DMS 273 (cell line): ENCODE results near the gene GTF3C5.
"Not testable (repeated sequence)": the region's sequence is repeated elsewhere in the genome, so short reads cannot be mapped to it uniquely, and the experiment has no call there.

Experiments
- DNase-seq: peaks from one replicate; lab custom pipeline; 2025; ENCODE audit not compliant: unreplicated experiment; lab: John Stamatoyannopoulos, UW

GTF3C5 gene

GRCh38 chr9:133088146-133088750 lies 57.5 kb downstream of the GTF3C5 start:
- no peak for DNase-seq

GRCh38 chr9:133088756-133089155 lies 58.0 kb downstream of the GTF3C5 start:
- no peak for DNase-seq

GRCh38 chr9:133089271-133089671 lies 58.5 kb downstream of the GTF3C5 start:
- peak; percentile 73 for DNase-seq

- DNase-seq = peak; percentile 91
Measured at GRCh38 chr9:133090187-133090586, 59.4 kb downstream of the GTF3C5 start.

DNA sequence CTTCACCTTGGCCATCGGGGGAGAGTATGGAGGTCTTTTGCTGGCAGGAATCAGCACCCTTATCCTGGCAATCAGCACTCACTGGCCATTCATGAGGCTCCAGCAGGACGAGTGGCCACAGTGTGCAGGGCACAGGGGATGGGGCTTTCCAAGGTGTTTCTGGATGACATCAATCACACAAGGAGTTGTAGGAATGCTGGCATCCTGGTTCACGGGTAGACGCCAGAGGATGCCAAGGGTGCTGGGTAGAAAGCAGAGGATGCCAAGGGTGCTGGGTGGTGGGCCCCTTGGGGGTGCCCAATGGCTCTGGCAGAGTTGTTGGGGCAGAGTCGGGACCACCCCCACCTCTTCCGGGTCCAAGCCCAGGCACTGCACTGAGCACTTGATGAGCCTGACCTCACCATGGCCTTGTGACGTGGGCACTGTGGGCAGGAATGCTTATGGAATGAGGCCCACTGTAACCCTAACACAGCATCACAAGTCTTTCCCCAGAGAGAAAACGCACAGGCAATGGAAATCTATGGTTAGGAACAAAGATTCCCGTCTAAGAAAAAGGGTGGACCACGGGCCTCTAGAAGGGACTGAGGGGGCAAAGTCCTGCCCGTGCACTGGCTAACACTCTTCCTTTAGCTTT lies 60.1 kb downstream of the GTF3C5 start:
- no peak for DNase-seq

GRCh38 chr9:133094351-133094750 lies 63.6 kb downstream of the GTF3C5 start:
- not testable (repeated sequence) for DNase-seq

DNA sequence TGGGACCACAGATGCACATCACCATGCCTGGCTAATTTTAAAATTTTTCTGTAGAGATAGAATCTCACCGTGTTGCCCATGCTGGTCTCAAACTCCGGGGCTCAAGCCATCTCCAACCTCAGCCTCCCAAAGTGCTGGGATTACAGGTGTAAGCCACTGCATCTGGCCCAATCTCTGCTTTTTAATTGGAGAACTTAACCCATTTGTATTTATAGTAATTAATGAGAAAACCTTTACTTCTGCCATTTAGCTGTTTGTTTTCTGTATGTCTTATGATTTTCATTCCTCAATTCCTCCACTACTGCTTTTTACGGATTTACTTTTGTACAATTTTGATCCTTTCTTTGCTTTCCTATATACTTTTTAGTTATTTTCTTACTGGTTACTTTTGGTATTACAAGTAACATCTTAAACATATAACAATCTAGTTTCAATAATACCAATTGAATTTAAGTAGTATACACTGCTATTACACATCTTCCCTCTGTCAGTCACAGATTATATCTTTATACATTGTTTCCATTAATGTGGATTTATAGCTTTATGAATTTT lies 64.1 kb downstream of the GTF3C5 start:
- no peak for DNase-seq

DNA sequence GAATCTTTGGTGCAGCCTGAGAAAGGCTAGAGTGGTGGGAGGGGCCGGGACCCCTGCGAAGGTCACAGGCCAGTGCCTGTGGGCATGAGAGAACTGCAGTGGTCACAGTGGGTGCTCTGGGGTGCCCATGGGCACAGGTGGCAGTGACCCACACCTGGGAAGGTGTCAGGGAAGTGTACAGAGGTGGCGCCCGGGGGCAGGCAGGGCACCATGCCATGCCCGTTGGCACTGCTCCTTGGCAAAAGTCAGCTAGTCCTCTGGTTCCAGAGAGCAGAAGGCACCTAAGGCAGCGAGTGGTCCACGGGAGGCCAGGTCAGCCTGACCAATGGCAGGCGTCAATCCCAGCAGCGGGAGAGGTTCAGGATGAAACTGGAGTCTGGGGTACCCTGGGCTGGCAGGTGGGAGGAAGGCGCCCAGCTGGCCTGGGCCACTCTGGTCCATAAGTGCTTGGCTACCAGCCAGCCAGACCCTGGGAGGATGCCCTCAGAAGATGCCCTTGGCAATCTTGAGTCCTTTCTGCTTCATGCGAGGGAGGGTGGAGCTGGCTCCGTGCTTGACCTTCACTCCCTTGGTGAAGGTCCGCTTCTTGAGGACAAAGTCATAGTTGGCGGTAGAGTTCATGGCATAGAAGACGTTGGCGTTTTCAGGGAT lies 67.4 kb downstream of the GTF3C5 start:
- no peak for DNase-seq

- DNase-seq = no peak
Measured at GRCh38 chr9:133098871-133099270, 68.1 kb downstream of the GTF3C5 start.

DNA sequence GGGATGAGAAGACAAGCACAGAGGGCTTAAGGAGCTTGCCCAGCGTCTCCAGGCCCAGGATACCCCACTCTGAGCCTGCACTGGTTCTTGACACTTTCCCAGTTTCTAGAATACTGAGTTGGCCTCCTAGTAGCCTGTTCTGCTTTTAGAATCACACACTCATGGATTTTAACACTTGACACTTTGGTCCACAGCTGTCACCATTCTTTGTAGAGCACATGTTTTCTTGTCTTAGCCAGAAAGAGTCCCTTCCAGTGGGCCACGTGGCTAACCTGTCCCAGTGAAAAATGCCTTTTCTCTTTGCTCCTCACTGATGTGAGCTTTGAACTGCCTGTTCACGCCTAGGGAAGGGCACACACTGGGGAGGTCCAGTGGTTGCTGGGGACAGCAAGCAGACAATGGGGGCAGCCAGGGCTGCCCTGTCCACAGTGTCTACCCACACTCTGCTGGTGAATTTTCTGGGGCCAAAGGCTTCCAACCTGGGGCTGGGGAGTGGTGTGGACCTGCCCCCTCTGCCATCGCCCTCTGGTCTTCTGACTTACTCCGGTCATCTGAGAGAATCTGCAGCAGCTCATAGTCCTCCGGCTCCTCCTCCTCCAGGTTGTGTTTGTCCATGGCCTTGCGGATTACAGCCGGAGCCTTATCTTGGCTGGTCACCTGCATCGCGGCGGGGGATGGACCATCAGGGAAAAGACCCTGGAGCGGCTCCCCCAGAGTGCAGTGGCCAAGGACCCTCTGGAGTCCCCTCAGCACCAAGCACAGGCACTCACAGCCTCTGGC lies 69.1 kb downstream of the GTF3C5 start:
- DNase-seq = no peak

GRCh38 chr9:133100506-133101355 lies 69.9 kb downstream of the GTF3C5 start:
- DNase-seq = no peak

- DNase-seq = no peak
Measured at GRCh38 chr9:133101356-133102189, 70.8 kb downstream of the GTF3C5 start.

DNA sequence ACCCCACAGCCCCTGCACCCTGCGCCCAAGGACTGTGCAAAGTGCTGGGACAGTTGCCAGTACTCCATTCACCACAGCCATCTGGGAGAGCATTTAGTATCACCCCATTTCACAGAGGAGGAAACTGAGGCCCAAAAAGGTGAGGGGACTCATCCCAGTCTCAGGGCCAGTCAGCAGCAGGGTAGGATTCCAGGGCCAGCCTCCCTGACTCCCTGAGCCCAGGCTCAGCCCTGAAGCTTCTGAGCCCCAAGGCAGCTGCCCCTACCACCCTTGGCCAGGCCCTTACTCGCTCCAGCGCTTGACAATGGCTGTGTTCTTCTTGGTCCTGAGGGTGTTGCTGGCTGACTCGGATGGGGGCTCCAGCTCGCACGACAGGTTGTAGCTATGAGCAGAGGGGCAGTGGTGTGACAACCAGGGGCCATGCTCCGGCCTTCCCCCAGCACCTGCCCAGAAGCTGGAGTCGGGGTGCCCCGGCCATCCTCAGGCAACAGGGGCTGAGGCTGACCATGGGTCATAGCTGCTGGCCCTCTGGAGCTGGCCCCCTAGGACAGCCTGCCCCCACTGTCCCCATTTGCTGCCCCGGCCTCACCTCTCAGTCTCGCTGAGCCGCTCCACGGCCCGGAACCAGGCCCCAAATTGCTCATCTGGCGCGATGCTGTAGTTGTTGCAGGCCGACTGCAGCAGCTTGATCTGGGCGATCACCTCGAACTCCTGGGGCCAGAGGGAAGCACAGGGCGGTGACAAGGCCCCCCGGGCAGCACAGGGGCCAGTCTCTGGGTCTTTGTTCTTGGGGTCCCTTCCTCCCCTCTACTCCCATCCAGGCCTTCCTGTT lies 71.6 kb downstream of the GTF3C5 start:
- no peak for DNase-seq

DNA sequence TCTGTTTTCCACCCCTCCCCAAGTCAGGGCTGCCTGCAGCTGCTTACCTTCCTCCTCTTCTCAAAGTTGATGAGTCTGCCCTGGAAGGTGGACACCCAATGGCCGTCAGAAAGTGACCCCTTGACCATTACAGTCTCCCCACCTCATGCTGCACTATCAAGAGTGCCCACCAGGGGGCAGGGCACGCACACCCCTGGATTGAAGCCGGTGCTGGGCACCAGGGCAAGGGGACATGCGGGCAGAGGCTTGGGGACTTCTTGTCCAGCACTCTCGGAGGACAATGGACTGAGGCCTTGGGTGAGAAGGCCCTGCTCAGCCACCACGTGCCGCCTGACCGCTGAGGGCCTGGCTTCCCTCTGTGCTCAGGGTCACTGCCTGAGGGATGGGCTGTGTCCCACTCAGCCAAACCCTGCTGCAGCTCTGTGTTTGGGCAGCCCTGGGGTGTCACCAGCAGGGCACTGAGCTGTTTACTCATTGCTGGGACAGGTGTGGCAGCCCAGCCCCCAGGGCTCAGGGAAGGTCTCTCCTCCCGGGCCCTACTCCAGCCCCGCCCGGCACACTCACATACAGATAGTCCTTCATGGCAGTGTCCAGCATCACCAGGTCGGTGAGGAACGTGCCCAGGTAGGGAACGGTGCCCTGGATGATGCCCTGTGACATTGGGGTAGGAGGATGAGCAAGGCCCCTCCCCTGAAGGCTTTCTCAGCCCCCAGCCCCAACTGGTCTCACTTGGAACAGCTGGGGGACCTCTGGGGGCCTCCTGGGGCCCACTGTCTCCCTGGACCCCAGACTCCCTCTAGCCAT lies 72.6 kb downstream of the GTF3C5 start:
- DNase-seq = peak; percentile 47

DNA sequence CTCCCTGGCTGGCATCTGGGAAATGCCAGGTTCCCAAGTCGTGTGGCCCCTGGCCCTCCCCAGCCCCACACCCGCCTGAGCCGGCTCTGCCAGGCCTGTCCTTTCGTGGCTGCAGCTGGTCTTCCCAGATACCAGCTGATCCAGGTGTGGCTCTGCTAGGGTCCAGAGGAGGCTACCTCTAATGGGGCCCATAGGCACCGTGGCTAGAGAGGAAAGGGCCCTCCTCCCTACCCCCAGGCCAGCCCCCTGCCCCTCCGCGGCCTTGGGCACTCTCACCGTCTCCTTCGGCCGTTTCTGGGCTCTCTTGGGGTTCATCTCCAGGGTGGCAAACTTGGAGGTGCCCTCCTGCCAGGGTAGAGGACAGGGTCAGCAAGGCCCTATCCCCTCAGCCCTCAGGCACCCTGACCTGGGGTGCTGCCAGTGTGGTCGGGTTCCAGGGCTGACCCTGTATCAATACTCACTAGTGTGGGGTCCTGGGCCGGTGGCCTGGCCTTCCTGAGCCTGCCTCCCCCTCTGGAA lies 73.2 kb downstream of the GTF3C5 start:
- no peak for DNase-seq

DNA sequence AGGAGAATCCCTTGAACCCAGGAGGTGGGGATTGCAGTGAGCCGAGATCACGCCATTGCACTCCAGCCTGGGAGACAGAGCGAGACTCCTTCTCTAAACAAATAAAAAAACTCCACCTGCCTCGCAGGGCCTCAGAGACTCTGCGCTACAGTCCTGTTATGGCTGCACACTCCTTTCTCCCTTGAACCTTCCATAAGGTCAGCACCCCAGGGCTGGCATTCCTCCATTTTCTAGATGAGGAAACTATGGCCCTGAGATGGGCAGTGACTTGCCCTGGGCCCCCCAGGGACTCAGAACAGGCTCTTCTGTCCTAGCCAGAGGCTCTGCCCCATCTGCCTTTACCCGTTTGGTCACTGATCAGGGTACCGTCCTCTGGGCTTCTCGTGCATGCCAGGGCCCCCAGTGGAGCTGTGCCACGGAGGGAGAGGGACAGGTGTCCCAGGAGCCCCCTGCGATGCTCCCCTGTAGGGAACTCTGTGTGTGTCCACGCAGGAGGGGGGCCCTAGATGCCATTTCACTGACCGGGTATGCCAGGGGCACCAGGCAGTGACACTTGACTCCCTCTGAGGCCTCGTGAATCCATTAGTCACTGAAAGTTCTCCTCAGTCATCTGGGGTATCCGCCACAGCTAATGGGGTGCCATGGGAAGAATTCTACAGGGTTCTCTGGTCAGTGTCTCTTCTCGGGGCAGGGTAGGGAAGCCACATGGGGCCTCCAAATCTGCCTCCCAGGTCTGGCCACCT lies 74.1 kb downstream of the GTF3C5 start:
- DNase-seq = no peak

DNA sequence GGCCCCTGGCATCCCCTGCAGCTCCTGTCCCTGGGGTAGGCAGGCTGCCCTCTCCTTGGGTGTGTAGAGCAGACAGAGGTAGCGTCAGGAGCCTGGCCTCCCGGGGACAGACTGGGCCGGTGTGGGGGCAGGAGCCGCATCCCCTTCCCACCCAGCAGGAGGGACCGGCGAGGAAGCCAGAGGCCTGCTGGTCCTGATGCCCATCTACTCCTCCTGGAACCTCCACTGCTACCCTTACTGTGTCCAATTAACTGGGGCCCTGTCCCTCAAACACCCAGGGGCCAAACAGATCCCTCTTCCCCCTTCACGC lies 74.6 kb downstream of the GTF3C5 start:
- DNase-seq = no peak
